Measurements from ENCODE around the gene ABR.
"Not testable (repeated sequence)": the region's sequence is repeated elsewhere in the genome, so short reads cannot be mapped to it uniquely, and the experiment has no call there.

ABR gene

DNA sequence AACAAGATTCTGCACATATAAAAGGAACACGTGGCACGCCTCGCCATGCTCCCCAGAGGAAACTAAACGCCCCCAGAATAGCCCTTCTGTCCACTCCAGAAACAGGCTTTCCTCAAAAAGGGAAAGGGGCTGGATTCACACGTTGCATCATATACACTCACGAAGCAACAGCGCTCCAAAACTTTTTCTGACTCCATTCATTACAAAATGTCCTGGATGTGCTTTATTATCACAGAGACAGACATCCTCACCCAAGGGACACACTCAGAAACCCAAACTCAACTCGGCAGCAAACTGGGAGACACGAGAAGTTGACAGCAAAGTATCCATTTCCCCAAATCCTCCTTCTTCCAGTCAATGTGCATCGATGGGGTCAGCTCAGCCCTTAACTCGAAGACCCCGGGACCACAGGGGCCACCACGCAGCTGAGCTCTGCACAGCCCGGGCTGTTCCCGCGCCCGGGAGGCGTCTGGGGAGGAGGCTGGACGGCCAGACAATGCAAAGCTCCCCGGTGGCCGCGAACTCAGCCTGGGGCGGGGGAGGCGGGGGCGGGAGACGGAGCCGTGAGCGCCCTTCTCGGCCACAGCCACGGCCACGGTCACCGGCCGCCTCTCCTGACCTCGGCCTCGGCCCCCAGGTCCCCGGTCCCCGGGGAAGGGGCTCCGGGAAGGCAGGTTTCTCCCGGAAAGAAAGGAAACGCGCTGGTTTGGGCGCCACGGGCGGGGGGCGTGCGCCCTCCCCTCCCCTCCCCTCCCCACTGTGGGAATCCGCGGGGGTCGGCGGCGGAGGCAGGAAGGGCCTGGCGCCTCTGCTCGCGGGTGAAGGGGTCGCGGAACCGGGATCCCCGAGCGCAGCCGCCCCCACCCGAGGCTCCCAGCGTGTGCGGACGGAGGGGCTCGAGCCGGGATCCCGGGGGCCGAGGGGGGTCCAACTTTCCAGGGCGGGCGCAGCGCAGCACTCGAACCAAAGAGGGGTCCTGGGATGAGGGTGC lies 201.4 kb downstream of the ABR start:
- DNase-seq, result no peak

DNA sequence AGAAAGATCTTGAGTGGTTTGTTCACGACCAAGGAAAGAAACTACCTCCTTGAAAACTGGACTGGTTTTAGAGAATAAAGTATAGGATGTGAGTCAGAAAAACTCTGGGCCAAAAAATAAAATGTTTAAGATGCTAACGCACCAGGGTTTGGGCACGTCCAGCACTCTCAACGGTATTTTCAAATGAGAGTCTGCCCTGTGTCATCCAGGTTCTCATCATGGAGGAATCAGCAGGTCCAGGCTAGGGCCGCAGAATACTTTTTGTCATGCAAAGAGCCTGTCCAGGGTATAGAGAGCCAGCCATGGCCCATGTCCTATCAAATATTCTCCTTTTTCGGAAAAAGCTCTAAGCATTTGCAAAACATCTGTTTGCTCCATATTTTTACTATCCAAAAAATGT lies 202.6 kb downstream of the ABR start:
- no peak for DNase-seq

DNA sequence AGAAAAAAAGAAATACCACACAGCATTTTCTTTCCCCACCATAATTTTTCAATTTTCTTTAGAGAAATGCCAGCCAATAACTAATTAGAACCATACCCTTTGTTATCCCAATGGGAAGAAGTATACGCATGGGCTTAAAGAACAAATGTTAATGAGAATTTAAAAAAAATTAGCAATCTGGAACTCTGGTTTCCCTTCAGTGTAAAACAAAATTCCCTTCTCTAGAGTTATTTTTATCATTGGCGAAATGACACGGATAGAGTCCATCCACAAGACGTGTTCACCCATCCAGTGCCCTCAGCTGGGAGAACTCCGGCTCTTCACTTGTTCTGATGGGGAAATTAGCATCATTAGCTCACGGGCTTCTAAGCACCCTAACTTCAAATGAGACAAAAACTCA lies 203.5 kb downstream of the ABR start:
- no peak for DNase-seq

DNA sequence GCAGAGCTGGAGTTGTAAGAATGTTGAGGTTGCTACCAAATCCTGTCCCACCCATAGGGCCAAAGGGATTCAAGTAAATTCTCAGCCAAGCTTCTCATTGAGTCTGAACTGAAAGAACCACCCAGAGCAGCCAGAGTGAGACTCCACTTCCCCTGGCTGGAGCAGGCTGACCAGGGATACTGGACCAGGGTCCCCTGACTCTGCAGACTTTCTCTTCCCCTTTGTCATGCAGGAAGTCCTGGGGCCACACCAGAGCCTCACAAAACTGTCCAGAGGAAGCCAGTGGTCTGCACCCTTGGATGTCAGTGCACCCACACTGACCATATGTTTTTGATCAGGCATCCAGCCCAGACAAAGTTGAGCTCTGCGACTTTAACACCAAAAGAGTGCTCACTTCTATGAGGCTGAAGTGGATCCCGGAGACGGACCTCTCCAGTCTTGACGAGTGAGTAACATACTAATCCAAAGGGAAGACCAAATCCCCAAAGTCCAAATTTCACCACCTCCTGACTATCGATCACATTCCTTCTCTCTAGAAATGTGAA lies 204.3 kb downstream of the ABR start:
- no peak for DNase-seq

DNA sequence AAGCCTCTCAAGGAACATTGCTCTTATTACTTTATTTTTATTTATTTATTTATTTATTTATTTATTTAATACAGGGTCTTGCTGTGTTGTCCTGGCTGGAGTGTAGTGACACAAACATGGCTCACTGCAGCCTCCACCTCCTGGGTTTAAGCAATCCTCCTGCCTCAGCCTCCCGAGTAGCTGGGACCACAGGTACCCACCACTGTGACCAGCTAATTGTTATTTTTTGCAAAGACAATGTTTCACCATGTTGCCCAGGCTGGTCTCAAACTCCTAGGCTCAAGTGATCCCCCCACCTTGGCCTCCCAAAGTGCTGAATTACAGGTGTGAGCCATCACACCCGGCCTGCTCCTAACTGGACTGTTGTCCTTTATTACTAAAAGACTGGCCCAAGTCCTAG lies 205.0 kb downstream of the ABR start:
- not testable (repeated sequence) for DNase-seq

DNA sequence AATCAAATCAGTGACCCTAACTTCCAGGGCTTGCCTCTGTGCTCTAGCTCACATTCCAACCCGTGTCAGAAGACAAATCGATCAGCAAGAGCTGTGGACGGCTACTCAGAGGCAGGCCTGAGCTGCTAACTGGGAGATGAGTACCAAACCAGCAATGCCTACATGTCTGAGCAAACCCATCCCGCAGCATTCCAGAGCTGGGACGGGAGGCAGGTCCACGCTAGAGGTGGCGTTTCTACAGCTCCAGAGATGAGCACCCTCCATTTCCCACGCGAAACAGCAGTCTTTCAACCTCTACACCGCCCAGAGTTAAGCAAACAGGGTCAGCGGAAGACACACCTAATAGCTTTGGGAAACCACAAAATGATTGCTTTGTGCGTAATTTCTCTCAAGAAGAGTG lies 206.7 kb downstream of the ABR start:
- no peak for DNase-seq

DNA sequence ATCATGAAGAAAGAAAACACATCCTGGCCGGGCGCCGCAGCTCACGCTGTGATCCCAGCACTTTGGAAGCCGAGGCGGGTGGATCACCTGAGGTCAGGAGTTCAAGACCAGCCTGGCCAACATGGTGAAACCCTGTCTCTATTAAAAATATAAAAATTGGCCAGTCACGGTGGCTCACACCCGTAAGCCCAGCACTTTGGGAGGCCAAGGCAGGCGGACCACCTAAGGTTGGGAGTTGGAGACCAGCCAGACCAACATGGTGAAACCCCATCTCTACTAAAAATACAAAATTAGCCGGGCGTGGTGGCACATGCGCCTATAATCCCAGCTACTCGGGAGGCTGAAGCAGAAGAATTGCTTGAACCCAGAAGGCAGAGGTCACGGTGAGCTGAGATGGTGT lies 207.9 kb downstream of the ABR start:
- not testable (repeated sequence) for DNase-seq

DNA sequence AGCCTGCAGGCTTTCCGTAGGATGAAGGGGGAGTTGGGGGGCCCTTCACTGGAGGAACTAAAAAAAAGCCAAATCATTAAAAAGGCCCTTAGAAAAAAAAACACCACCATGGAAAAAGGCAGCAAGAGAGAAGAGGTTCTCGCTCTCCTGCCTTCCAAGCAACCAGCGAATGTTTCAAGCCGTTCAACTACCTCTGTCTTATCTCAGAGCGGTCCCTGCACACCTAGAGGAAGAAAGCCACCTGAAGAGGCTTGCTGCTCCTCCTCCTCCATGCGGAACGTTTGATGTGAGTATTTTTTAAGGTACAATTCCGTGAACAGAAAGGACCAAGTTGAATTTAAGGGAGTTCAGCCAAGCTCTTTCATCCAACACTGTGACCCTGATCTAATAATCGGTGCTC lies 209.4 kb downstream of the ABR start:
- no peak for DNase-seq

DNA sequence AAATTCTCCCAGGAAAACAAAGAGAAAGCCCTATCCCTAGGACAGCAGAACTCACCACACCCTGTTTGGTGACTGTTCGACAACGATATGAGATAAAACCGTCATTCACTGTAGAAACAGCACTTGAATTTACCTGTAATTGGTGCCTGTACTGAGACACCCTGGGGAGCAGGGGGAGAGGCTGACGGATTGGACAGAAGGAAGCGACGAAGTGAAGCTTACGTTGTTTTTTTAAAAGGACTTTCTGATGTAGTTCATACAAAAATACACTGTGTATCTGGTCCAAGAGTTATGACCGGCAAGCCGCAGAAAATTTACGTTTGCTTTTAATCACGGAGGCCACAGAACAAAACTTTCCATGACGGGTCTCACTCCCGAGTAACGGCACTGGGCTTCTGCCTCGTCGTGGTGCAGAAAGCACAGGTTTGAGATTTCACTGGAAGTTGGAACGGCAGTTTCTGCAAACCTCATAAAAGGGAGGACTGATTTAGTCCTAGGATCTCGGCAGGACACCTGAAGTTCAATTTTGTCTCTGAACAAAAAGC lies 209.9 kb downstream of the ABR start:
- peak; percentile 35 for DNase-seq

DNA sequence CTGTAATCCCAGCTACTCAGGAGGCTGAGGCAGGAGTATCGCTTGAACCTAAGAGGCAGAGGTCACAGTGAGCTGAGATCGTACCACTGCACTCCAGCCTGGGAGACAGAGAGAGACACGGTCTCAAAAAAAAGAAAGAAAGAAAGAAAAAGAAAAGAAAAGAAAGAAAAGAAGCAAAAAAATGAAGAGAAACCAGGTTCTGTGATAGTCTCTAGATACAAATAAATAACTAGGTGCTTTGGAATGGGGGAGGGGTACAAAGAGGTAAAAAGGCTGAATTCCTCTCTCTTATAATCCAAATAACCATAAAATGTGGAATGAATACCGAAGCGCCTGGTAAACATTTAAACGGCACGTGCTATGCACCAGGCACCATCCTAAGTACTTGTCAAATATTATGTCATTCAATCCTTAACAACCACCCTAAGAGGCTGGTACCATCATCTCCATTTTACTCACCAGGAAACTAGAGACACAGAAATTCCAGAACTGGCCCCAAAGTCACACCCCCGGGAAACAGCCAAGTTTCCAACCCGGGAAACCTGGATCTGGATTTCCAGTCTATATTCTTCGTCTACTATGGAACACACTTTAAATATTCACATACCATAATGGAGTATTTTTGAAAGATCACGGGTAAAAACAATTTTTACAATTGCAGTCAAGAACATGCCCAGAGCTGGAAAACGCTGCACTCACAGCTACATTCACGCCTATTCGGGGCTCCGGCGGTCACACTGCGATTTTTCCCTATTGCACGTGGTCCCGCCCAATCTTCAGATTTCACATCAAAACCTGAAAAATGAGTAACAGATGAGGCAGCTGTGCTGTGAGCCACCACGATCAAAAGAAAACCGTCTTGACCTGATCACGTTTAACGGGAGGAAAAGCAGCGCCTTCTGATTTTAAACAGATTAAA lies 210.7 kb downstream of the ABR start:
- no peak for DNase-seq

DNA sequence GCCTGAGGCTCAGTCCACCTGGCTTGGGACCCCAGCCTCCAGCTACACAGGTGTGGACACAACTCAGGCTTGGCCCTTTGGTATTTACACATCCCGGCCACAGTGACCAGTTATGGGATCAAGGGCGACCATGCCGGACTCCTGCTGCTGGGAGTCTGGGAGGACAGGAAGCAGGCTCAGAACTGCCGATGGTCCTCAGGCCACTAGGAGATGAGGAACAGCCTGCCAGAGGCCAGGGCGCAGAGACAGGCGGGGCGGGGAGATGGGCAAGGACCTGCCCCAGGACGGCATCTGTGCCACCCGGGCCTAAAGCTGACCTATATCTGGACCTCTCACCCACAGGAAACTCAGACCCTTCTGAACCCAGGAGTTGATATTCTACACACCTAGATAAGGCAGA lies 212.7 kb downstream of the ABR start:
- no peak for DNase-seq

DNA sequence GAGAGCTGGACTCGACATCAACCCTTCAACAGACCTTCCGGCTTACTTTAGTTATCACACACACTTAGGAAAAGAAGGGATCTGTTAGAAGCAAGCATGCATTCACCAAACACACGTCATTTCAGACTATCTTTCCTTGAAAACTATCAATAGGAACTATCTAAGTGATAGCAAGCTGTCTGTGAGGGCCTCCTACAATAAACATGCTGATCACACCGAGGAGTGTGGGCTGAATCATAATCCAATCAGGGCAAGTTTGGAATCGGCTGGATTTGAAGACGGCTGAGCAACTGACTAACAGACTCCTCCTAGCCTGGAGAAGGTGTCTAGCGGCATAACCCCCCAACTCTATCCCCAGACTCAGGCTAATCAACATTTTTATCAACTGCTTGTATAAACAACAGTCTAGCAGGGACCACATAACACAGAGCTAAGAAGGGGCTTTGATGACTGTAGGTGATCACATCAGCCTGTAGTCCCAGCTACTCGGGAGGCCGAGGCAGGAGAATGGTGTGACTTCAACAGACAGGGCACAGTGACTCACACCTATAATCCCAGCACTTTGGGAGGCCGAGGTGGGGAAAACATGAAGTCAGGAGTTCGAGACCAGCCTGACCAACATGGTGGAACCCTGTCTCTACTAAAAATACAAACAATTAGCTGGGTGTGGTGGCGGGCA lies 214.3 kb downstream of the ABR start:
- DNase-seq, result no peak

DNA sequence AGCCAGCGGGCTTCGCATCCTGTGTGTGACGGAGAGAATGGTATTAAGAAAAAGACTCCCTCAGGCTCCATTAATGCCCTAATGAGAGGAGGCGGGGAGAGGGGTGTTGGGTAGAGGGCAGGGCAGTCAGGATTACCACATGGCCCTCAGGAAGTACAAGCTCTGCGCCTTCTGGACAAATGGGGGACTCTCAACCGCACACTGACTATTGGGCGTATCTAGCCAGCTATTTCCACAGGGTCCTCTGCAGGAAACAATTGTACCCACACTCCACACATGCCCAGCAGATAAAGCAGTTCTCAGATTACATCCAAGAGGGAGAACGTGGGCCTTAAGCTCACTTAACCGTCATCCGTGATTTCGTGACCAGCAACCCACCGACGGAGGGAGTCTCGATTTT lies 214.9 kb downstream of the ABR start:
- DNase-seq, result peak; percentile 13

DNA sequence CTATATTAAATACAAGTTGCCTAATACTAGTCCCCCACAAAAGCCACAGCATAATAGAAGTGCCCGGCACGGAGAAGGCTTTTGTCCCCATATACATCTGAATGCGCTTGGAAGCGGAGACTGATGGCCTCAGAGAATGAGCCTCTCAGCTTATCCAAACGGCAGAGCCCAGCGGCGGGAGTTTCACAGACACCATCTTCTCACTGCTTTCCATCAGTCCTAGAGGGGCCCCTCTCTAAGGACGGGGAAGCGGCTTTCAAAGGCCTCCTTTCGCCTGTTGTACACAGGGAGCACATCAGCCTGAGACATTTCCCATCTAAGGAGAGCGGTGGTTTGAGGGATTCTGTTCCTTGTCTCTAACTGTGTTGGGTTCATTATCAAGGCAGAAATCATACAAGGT lies 217.1 kb downstream of the ABR start:
- DNase-seq, result no peak

DNA sequence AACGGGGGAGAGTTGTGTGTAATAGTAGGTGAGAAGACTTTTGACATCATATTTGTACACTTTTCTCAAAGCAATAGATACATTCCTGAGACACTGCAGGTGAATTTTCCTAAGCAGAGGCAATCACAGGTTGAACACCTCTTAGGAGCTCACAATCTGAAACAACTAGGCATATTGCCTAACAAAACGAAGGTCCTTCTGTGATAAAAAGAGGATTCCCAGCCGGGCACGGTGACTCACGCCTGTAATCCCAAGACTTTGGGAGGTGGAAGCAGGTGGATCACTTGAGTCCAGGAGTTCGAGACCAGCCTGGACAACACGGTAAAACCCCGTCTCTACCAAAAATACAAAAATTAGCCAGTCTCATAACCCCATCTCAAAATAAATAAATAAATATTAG lies 217.6 kb downstream of the ABR start:
- no peak for DNase-seq

DNA sequence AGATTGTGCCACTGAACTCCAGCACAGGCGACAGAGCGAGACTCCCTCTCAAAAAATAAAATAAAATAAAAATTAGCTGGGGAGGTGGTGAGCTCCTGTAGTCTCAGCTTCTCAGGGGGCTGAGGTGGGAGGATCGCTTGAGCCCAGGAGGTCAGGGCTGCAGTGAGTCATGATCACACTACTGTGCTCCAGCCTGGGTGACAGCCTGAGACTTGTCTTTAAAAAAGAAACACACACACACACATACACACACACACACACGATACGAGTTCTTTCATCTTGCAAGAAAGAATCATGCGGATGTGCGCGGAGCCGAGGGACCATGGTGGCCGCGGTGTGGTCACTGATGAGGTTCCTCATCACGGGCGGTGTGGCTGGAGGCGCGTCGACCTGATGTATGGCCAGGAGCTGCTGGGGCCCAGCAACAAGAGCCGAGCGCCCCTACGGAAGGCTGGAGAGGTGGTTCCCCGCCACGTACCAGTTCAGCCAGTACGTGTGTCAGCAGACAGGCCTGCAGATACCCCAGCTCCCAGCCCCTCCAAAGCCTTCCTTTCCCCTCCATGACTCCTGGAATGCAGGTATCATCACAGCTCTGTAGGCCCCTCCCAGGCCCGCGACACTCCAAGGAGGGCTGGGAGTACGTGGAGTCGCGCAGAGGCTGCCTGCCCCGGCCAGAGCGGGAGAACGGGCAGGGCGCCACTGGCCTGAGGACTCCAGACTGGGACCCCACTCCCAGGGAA lies 220.9 kb downstream of the ABR start:
- DNase-seq, result no peak

DNA sequence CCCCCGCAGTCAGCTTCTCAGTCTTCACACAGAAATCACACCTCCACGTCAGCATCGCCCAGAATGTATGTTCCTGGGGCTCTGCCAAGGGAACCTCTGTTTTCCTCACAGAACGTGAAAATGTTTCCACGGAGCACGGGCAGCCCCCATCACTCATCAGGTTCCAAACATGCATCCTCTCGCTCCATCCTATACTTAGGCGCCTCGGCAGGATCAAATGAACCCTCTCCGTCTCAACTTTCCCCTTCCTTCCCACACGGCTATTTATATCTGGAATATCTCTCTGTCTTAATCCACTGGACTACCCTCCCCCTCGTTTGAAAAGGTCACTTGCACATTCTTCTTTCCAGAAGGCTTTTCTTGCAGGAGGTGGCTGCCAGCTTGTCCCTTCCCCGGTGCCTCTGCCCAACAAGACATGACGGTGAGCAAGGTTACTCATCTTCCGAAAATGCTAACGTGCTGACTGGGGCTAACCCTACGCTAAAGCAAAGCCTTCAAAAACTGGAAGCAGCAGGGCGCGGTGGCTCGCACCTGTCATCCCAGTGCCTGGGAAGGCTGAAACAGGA lies 221.8 kb downstream of the ABR start:
- DNase-seq, result no peak

DNA sequence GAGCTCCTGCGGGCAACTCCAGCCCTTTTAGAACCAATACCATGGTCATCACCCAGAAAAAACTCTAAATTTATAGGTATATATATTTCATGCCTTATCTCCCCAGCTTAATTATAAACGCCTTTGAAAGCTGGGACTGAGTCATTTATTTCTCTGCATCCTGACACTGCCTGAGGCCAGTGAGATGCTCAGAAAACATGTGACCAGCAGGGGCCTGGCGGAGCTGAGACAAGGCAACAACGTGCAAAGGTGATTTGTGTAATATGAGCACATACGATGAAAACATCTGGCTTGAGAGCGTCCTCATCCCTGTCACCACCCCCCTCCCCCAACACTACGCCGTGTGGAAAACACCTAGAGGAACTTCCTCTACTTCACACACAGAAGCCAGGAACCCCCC lies 222.9 kb downstream of the ABR start:
- no peak for DNase-seq

DNA sequence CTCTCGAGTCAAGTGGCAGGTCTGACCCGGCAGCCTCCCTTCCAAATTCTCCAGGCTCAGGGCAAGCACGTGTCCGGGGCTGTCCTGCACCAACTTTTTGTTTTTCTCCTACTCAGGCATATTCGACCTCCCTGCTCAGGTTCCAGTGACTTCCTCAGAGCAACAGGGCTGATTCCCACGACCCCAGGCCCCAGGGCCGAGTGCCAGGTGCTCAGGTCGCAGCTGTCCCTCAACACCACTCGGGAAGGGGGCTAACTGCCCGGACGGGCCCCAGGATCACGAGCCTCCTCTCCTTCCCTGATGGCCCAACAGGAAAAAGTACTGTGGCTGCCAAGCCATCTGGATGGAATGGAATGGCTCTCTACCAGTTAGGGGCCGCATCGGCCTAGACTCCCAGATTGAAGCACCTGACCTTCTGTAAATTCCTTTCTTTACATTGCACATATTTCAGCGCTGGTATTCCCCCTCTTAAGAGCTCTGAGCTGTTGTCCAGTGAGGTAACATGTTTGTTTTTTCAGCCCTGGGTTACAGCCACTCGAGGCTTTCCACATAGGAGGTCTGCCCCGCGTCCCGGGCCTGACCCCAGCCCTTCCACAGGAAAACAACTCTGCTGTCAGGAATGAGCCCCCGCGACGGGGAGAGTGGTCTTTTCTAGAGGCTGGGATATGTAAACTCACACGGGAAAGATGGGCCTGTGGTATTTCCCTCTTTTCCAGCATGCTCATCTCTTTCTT lies 225.2 kb downstream of the ABR start:
- no peak for DNase-seq

DNA sequence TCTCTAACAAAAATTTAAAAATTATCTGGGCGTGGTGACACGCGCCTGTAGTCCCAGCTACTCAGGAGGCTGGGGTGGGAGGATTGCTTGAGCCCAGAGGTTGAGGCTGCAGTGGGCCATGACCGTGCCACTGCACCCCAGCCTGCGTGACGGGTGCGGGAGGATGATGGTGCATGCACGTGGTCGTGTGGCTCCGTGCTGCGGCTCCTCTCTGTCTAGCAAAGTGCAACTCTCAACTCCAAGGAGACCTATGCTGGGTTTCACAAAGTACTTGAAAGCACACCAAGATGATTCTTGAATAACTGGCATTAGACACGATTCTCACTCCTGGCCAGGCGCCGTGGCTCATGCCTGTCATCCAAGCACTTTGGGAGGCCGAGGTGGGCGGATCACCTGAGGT lies 226.0 kb downstream of the ABR start:
- DNase-seq, result no peak

Data from NCI-H2227 treated with DMSO at 0.1 percent for 48 hours (cell line).